Measurements from ENCODE around the gene BTBD1.

The BTBD1 gene

GRCh38 chr15:83066734-83067637 is at the start of gene BTBD1:
TSS of gene BTBD1 (minus strand) at chr15:83067252. CDS start at chr15:83067151, 101 bp downstream.
- DNase-seq: peak; percentile 96

GRCh38 chr15:83115831-83116565 is 48.9 kb upstream of the BTBD1 start:
- DNase-seq: no peak

GRCh38 chr15:83115410-83115809 is 48.4 kb upstream of the BTBD1 start:
- DNase-seq: no peak

- no peak for DNase-seq
These were observed 47.8 kb upstream of the BTBD1 start for GRCh38 chr15:83114856-83115255.

GRCh38 chr15:83113881-83114674 is 47.0 kb upstream of the BTBD1 start:
- DNase-seq: no peak

- DNase-seq: no peak
These were observed 45.9 kb upstream of the BTBD1 start for GRCh38 chr15:83112956-83113299.

GRCh38 chr15:83112233-83112955 is 45.3 kb upstream of the BTBD1 start:
- DNase-seq: no peak

- DNase-seq: no peak
These were observed 44.1 kb upstream of the BTBD1 start for GRCh38 chr15:83111149-83111548.

GRCh38 chr15:83110381-83110780 is 43.3 kb upstream of the BTBD1 start:
- peak; percentile 14 for DNase-seq

- DNase-seq: no peak
These were observed 42.5 kb upstream of the BTBD1 start for GRCh38 chr15:83109532-83109931.

GRCh38 chr15:83108266-83109219 is 41.5 kb upstream of the BTBD1 start:
- DNase-seq: peak; percentile 91

GRCh38 chr15:83107841-83108181 is 40.8 kb upstream of the BTBD1 start:
- DNase-seq: no peak

- peak; percentile 77 for DNase-seq
These were observed 40.2 kb upstream of the BTBD1 start, which contains the start of gene TM6SF1 for GRCh38 chr15:83106994-83107840. TSS of gene TM6SF1 (plus strand) at chr15:83107645. CDS start at chr15:83107681, 36 bp downstream.

- peak; percentile 21 for DNase-seq
These were observed 38.4 kb upstream of the BTBD1 start for GRCh38 chr15:83105440-83105839.

- DNase-seq: no peak
These were observed 37.1 kb upstream of the BTBD1 start for GRCh38 chr15:83104141-83104540.

- no peak for DNase-seq
These were observed 35.3 kb upstream of the BTBD1 start for GRCh38 chr15:83102346-83102745.

GRCh38 chr15:83100097-83100646 is 33.1 kb upstream of the BTBD1 start:
- DNase-seq: no peak

- DNase-seq: peak; percentile 44
These were observed 32.2 kb upstream of the BTBD1 start for GRCh38 chr15:83099290-83099689.

GRCh38 chr15:83098079-83098478 is 31.0 kb upstream of the BTBD1 start:
- no peak for DNase-seq

- peak; percentile 57 for DNase-seq
These were observed 27.5 kb upstream of the BTBD1 start for GRCh38 chr15:83094583-83094982.
